Left ventricle myocardium inferior (tissue), 1 donor: ENCODE measurements around the gene PLK4. TPM values are rescaled to one million over a fixed set of nuclear protein-coding genes. Genes with fewer than 3 reads are reported as not detected.

Experiments
- DNase-seq: peaks from one replicate; pipeline ENCODE4 v3.0.0-alpha.2; 2020
- H3K27ac ChIP-seq: fragments of 200-600 bp; replicated peaks from 2 replicates; pipeline ENCODE4 v1.8.0; 2021
- H3K27me3 ChIP-seq: fragments of 200-600 bp; 2 replicates; pipeline ENCODE4 v1.8.0; 2021; ENCODE audit warnings: low read depth
- H3K36me3 ChIP-seq: fragments of 200-600 bp; 2 replicates; pipeline ENCODE4 v1.8.0; 2021
- H3K4me1 ChIP-seq: fragments of 200-600 bp; 2 replicates; pipeline ENCODE4 v1.8.0; 2021
- H3K4me3 ChIP-seq: fragments of 200-600 bp; 2 replicates; pipeline ENCODE4 v1.8.0; 2021; ENCODE audit warnings: mild to moderate bottlenecking, moderate library complexity
- H3K9me3 ChIP-seq: fragments of 200-600 bp; replicated peaks from 2 replicates; pipeline ENCODE4 v1.8.0; 2021
- intact Hi-C: fragments of 100-400 bp; cut with micrococcal nuclease; formaldehyde crosslinking; loops from one replicate; pipeline ENCODE4 v1.11.0; 2022
- long read RNA-seq: library from polyadenylated mRNA; unstranded; transcript quantifications from one replicate; pipeline ENCODE4 v2.0.0, GENCODE V29; 2021
- total RNA-seq: library from RNA; stranded (reverse); fragmentation: NEBNext Ultra II Directional; extraction: Animal tissue kit (Norgen Biotek cat#: 25700); gene quantifications from one replicate; pipeline ENCODE4 v1.2.1, GENCODE V29; 2021
- TF ChIP-seq, protein P1 (sequence below): fragments of 200-600 bp; IDR thresholded peaks from 2 replicates; pipeline ENCODE4 v1.8.0; 2021; ENCODE audit warnings: antibody characterized with exemption, mild to moderate bottlenecking, borderline replicate concordance
- donor health status: DM: no; HTN: yes; CAD: no; lungs with severe emphysema.

The PLK4 gene
- 0.49 TPM for total RNA-seq
- long read RNA-seq, result 0 reads

- Histone ChIP-seq H3K36me3 (no peaks in the 10 kb centered on the region), H3K9me3 (no peaks in the 10 kb centered on the region), H3K4me3 (peak within 1 kb of the TSS; percentile 87), H3K27ac (peak within 1 kb of the TSS; percentile 79), H3K27me3 (no peaks in the 10 kb centered on the region), H3K4me1 (peaks cover 26% of the 10 kb centered on the region)
- DNase-seq, result peak; percentile 94
- TF ChIP-seq, protein P1, sequence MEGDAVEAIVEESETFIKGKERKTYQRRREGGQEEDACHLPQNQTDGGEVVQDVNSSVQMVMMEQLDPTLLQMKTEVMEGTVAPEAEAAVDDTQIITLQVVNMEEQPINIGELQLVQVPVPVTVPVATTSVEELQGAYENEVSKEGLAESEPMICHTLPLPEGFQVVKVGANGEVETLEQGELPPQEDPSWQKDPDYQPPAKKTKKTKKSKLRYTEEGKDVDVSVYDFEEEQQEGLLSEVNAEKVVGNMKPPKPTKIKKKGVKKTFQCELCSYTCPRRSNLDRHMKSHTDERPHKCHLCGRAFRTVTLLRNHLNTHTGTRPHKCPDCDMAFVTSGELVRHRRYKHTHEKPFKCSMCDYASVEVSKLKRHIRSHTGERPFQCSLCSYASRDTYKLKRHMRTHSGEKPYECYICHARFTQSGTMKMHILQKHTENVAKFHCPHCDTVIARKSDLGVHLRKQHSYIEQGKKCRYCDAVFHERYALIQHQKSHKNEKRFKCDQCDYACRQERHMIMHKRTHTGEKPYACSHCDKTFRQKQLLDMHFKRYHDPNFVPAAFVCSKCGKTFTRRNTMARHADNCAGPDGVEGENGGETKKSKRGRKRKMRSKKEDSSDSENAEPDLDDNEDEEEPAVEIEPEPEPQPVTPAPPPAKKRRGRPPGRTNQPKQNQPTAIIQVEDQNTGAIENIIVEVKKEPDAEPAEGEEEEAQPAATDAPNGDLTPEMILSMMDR, result no peak
- intact Hi-C loops, result no loop called here
Observed at GRCh38 chr4:127880763-127881562, at the start of gene PLK4. TSS of gene PLK4 (plus strand) at chr4:127880893. CDS start at chr4:127881135, 242 bp downstream.

- TF ChIP-seq, protein P1, result no peak
- intact Hi-C loops, result no loop called here
- H3K9me3 ChIP-seq, result no peaks in the 10 kb centered on the region
- H3K27ac ChIP-seq, result no peak overlapping the region
- H3K4me1 ChIP-seq, result no peaks in the 10 kb centered on the region
- peaks cover 42% of the 10 kb centered on the region for H3K36me3 ChIP-seq
- H3K27me3 ChIP-seq, result no peaks in the 10 kb centered on the region
- no peak for DNase-seq
- H3K4me3 ChIP-seq, result no peak overlapping the region
Observed at GRCh38 chr4:127832585-127832984, 48.1 kb upstream of the PLK4 start.

DNA sequence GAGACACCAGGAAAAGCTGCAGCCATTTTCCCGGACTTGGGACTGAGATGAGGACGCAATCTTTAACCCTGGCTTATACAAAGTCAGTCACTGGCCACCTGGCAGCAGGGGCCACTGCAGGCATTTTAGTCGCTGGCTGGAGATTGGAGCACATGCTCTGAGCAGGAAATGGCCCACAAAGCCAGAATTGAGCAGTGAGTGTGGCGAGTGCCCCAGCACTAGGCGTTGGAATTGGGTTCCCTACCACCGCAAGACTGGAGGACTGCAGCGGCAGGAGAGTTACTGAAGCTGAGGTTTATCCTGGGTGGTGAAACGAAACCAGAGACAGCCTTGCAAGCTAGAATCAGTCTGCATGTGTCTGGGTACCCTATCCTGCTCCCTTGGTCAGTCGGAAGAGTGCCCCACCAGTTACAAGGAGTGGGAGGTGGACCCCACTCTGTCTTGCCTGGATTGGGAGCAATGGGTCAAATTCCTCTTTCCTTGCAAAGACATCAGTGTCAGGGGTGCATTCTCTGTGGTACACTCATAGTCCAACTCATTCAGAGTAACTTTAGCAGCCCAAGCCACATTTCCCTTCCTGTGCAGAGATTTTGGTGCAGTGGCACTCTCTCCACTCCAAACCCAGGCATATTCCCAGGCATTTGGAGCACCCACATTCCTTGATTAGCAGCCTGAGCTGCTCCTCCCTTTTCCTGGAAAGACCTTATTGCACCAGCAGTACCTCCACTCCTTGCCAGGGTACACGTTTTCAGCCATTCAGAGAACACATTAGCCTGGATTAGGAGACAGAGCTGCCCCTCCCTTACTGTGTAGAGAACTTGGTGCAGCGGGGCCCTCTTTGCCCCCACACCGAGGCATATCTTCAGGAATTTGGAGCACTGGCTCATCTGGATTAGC is 36.7 kb upstream of the PLK4 start:
- no peaks in the 10 kb centered on the region for H3K27me3 ChIP-seq
- peaks cover 28% of the 10 kb centered on the region for H3K9me3 ChIP-seq
- no peaks in the 10 kb centered on the region for H3K36me3 ChIP-seq
- no peak overlapping the region for H3K27ac ChIP-seq
- no peaks in the 10 kb centered on the region for H3K4me1 ChIP-seq
- TF ChIP-seq, protein P1, result no peak
- no peak for DNase-seq
- H3K4me3 ChIP-seq, result no peak overlapping the region
- intact Hi-C loops, result no loop called here

DNA sequence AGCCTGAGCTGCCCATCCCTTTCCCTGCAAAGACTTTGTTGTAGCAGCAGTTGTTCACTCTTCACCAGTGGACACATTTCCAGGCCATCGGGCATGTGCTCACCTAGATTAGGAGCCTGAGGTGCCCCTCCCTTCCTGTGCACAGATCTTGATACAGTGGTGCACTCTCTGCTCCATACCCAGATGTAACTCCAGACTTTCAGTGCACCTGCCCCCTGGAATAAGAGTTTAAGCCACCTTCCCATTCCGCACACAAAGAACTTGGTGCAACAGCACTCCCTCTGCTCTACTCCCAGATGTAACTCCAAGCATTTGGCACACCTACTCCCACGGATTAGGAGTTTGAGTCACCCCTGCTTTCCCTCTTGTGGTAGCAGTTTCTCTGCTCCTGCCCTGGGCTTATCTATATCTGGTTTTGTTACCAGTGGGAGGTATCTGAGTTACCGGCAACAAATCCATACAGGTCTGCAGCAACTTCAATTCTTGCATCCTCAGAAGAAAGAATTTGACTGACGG is 36.0 kb upstream of the PLK4 start:
- no peaks in the 10 kb centered on the region for H3K4me1 ChIP-seq
- peaks cover 35% of the 10 kb centered on the region for H3K9me3 ChIP-seq
- no peak overlapping the region for H3K4me3 ChIP-seq
- H3K27ac ChIP-seq, result no peak overlapping the region
- TF ChIP-seq, protein P1, result no peak
- intact Hi-C loops, result no loop called here
- DNase-seq, result no peak
- no peaks in the 10 kb centered on the region for H3K27me3 ChIP-seq
- no peaks in the 10 kb centered on the region for H3K36me3 ChIP-seq

- Histone ChIP-seq H3K4me3 (no peak overlapping the region), H3K27me3 (no peaks in the 10 kb centered on the region), H3K9me3 (peaks cover 49% of the 10 kb centered on the region), H3K27ac (no peak overlapping the region), H3K4me1 (no peaks in the 10 kb centered on the region), H3K36me3 (no peaks in the 10 kb centered on the region)
- TF ChIP-seq, protein P1, result no peak
- no peak for DNase-seq
- intact Hi-C loops, result no loop called here
Observed at GRCh38 chr4:127846061-127846460, 34.6 kb upstream of the PLK4 start.
